ENCODE results near the gene AMELX.

Gene AMELX

GRCh38 chrX:11311706-11312105, 18.5 kb downstream of the AMELX start:
- DNase-seq = no peak

GRCh38 chrX:11319806-11320520, 26.8 kb downstream of the AMELX start:
- DNase-seq = no peak

GRCh38 chrX:11321986-11322385, 28.8 kb downstream of the AMELX start:
- no peak for DNase-seq

GRCh38 chrX:11328134-11328533, 34.9 kb downstream of the AMELX start:
- no peak for DNase-seq

- DNase-seq = no peak
Measured at GRCh38 chrX:11329021-11329420, 35.8 kb downstream of the AMELX start.

- DNase-seq = no peak
Measured at GRCh38 chrX:11331788-11332187, 38.6 kb downstream of the AMELX start.

- no peak for DNase-seq
Measured at GRCh38 chrX:11334165-11334564, 41.0 kb downstream of the AMELX start.

- DNase-seq = no peak
Measured at GRCh38 chrX:11336201-11336600, 43.0 kb downstream of the AMELX start.

GRCh38 chrX:11337292-11338009, 44.2 kb downstream of the AMELX start:
- DNase-seq = no peak

GRCh38 chrX:11341274-11342201, 48.3 kb downstream of the AMELX start:
- DNase-seq = no peak

GRCh38 chrX:11342673-11343072, 49.5 kb downstream of the AMELX start:
- no peak for DNase-seq

GRCh38 chrX:11346121-11346682, 53.0 kb downstream of the AMELX start:
- DNase-seq = no peak

- DNase-seq = no peak
Measured at GRCh38 chrX:11347300-11347699, 54.1 kb downstream of the AMELX start.

GRCh38 chrX:11349020-11349419, 55.8 kb downstream of the AMELX start:
- no peak for DNase-seq

- DNase-seq = no peak
Measured at GRCh38 chrX:11349661-11350337, 56.6 kb downstream of the AMELX start.
